HG02852 (cell line): ENCODE results near the gene LGALS1.

Experiments
- ATAC-seq: cut with Tn5 transposase; IDR thresholded peaks from one replicate; pipeline ENCODE4 v1.9.1; 2021; ENCODE audit warnings: mild to moderate bottlenecking, moderate library complexity; ENCODE audit not compliant: unreplicated experiment

Gene LGALS1

GRCh38 chr22:37661160-37661924, 14.1 kb upstream of the LGALS1 start:
- ATAC-seq = no peak

DNA sequence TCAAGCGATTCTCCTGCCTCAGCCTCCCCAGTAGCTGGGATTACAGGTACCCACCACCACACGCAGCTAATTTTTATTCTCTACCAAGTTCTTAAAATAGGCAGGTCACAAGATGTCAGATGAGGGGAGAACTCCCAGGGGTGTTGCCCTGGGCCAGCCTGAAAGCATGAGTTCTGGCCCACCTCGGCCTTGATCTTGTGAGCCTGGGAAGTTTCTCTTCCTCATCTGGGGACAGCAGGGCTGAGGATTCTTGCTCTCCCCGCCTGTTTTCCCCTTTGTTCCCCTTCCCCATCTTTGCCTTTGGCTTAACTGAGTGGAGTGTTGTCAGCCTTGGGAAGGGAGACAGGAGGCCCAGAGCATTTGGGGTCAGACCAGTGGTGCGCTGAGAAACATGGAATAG, 13.4 kb upstream of the LGALS1 start:
- ATAC-seq = no peak

- ATAC-seq = no peak
These were observed 11.8 kb upstream of the LGALS1 start for GRCh38 chr22:37663521-37664140.

DNA sequence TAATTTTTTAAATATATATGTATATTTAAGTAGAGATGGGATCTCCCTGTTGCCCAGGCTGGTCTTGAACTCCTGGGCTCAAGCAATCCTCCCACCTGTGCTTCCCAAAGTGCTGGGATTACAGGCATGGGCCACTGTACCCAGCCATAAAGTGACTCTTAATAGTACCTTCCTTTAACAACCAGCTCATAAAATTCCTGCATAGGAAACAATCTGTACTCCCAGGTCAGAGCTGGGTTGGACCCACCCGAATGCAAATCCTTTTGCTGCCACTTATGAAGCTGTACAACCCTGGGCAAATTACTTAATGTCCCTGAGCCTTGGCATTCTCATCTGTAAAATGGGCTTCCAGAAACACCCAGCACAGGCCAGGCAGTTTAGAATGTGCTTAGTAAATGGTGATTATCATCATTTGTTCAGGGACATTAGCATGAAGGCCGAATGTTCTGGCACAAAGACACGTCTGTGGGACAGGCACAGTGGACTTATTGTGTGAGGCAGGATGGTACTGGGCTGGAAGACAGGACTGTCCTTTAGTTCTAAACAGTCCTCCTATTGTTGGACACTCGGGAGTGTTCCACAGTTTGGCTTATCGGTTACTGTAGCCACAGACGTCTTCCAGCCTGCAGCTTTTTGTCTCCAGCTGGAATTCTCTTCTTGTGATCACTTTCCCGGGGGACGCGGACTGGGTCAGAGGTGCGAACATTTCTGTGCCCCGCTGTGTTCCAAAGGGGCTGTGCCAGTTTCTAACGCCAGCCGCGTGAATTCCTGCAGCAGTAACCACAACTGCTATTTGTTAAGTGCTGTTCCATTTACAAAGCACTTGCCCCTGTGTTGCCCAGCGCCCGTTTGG, 11.0 kb upstream of the LGALS1 start:
- no peak for ATAC-seq

GRCh38 chr22:37665487-37665886, 9.9 kb upstream of the LGALS1 start:
- no peak for ATAC-seq

GRCh38 chr22:37669586-37669985, 5.8 kb upstream of the LGALS1 start:
- no peak for ATAC-seq

DNA sequence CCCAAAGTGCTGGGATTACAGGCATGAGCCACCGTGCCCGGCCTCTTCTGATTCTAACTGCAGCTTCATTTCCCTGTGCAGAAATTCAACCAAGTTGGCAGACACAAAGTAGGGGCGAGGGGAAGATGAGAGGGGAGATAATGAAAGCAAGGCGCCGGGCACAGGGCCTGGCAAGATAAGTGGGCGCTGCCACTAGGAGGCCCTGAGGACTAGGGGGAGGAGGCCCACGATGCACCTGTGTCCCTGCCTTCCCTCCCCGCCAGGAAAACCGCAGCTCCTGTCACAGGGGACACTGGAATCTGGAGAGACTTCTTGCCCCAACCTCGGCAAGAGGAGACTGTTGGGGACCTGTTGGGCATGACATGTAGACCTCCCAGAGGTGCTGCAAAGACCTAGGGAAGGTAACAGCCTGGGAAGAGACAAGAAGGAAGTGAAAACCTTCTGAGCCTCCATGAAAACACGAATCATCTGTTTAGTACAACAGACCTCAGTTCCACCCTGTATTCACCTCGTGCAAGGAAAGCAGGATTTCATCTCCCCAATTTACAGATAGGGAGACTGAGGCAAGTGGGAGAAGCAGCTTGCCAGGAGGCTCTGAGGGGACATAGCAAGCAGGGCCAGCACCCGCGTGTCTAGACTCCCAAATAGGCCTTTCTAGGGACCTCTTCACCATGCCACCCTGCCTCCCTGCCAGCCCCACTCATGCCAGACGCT, 3.1 kb upstream of the LGALS1 start:
- ATAC-seq = no peak

DNA sequence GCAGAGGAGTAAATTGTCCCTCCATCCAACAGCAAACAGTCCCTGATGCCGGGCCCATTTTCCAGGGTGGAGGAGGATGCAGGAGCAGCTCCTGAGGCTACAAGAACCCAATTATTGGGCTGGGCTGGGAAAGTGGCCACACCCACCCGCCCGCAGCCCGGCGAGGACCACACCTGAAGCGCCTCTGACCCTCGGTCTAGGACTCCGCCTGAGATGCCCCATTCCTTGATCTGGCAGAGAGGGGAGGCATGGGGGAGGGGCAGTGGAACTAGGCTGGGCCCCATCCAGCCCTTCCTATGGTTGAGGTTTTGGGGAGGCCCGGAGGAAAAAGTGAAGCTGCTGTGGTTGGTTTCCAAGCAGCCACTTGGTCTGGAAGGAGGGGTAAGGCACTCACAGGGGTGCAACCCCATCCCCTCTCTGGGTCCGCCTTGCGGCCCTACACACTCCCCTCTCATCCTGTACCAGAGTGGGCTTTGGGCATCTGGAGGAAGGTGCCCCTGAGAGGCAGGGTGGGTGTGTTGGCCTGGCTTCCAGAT, 2.4 kb upstream of the LGALS1 start:
- ATAC-seq = no peak

DNA sequence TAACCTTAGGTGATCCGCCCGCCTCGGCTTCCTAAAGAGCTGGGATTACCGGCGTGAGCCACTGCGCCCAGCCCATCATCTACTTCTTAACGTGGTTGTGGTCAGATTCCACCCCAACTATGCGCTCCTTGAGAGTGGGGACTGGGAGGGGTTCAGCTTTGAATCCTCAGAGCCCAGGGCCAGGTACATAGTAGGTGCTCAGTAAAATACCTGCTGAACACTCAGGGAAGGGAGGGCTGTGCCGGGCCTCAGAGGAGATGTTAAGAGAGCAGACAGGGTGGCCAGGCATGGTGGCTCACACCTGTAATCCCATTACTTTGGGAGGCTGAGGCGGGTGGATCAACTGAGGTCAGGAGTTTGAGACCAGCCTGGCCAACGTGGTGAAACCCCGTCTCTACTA, 1.2 kb upstream of the LGALS1 start:
- no peak for ATAC-seq

GRCh38 chr22:37675930-37676735, 697 bp downstream of the LGALS1 start:
- no peak for ATAC-seq

GRCh38 chr22:37676736-37677492, 1.5 kb downstream of the LGALS1 start:
- ATAC-seq = no peak

DNA sequence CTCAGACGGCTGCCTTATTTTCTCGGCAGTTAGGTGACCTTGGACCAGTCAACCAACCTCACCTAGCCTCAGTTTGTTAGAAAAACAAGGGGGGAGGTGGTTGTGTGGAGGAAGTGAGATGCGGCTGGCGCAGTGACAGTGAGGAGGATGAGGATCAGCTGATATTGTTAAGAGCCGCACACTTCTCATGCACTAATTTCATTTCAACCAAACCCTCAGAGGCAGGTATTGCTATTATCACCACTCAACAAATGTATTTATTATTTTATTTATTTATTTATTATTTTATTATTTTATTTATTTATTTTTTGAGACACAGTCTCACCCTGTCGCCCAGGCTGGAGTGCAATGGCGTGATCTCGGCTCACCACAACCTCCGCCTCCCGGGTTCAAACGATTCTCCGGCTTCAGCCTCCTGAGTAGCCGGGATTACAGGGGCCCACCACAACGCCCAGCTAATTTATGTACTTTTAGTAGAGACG, 2.1 kb downstream of the LGALS1 start:
- no peak for ATAC-seq

DNA sequence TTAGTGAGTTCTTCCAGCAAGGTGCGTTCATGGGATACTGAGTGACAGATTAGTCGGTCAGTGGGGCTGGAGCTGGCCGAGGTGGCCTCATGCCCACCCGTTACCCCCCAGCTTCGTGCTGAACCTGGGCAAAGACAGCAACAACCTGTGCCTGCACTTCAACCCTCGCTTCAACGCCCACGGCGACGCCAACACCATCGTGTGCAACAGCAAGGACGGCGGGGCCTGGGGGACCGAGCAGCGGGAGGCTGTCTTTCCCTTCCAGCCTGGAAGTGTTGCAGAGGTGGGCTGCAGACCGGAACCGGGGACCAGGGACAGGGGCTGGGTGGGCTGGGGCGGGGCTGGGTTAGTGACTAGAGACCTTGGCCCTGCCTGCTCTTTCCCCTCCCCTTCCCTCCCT, 2.9 kb downstream of the LGALS1 start:
- ATAC-seq = no peak

DNA sequence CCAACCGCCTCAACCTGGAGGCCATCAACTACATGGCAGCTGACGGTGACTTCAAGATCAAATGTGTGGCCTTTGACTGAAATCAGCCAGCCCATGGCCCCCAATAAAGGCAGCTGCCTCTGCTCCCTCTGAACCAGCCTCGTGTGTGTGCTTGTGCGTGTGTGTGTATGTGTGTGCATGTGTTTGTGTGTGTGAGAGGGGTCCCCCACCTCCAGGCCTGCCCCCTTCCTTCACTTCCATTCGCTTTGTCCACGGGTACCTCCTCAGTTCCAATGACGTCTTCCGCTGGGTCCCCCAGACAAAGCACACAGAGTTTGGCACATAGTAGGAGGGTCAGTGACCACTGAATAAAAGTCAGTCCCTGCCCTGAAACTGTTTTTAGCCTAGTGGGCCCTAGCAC, 4.2 kb downstream of the LGALS1 start:
- no peak for ATAC-seq

- no peak for ATAC-seq
These were observed 4.9 kb downstream of the LGALS1 start for GRCh38 chr22:37680191-37680851.

- ATAC-seq = no peak
These were observed 5.6 kb downstream of the LGALS1 start for GRCh38 chr22:37681001-37681424.

DNA sequence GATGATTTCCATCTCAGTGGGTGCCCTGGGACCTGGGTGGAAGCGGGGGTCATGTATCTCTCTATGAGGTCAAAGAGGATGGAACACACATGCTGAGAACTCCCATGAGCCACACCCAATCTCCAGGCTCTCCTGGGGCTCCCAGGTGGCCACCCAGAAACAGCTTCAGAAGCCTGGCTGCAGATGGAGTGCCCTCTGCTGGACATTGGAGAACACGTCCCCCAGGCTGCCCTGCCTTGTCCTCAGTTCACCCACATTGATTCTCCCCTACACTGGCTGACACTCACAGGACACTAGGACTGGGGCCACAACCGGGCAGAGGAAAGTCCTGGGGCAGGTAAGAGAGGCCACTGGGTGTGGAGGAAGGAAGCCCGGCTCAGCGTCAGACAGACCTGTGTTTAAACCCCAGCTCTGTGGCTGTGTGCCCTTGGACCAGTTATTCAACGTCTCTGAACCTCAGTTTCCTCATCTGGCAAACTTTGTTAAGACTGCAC, 6.2 kb downstream of the LGALS1 start:
- no peak for ATAC-seq

- ATAC-seq = no peak
These were observed 9.6 kb downstream of the LGALS1 start for GRCh38 chr22:37684803-37685615.
